Endometrial microvascular endothelial cells (primary cell): Measurements from ENCODE around the gene TNFRSF8. TPM values are rescaled to one million over a fixed set of nuclear protein-coding genes. Genes with fewer than 3 reads are reported as not detected.

Experiments used
- in situ Hi-C: cut with HindIII; loops from 2 replicates; pipeline ENCODE4 v1.10.0; 2017; ENCODE audit warnings: low sequenced_read_pairs, low pct_unique_long_range_greater_than_20kb; ENCODE audit errors: inconsistent ontology term
- total RNA-seq: library from RNA; depleted of rRNA; stranded (reverse); fragments of >200 nt; gene quantifications from one replicate; pipeline ENCODE4 v1.2.3, GENCODE V29; 2015; ENCODE audit errors: inconsistent ontology term

The TNFRSF8 gene
- total RNA-seq, 1 donor from 2014 or later, result not detected

- in situ Hi-C loops, result no loop called here
These were observed 114.3 kb downstream of the TNFRSF8 start for GRCh38 chr1:12177156-12177998.

GRCh38 chr1:12177999-12178441, 114.9 kb downstream of the TNFRSF8 start:
- in situ Hi-C loops, result no loop called here

GRCh38 chr1:12178511-12178910, 115.4 kb downstream of the TNFRSF8 start:
- in situ Hi-C loops, result no loop called here

GRCh38 chr1:12179111-12179519, 116.0 kb downstream of the TNFRSF8 start:
- in situ Hi-C loops, result no loop called here

GRCh38 chr1:12179676-12180075, 116.6 kb downstream of the TNFRSF8 start:
- in situ Hi-C loops, result no loop called here

- in situ Hi-C loops, result no loop called here
These were observed 117.2 kb downstream of the TNFRSF8 start for GRCh38 chr1:12180315-12180714.

- in situ Hi-C loops, result no loop called here
These were observed 117.8 kb downstream of the TNFRSF8 start for GRCh38 chr1:12180903-12181302.

- in situ Hi-C loops, result no loop called here
These were observed 118.5 kb downstream of the TNFRSF8 start for GRCh38 chr1:12181568-12181967.

GRCh38 chr1:12182410-12182984, 119.4 kb downstream of the TNFRSF8 start:
- in situ Hi-C loops, result no loop called here

GRCh38 chr1:12183095-12183794, 120.1 kb downstream of the TNFRSF8 start:
- in situ Hi-C loops, result no loop called here

- in situ Hi-C loops, result no loop called here
These were observed 121.0 kb downstream of the TNFRSF8 start for GRCh38 chr1:12184008-12184681.

GRCh38 chr1:12185036-12185917, 122.2 kb downstream of the TNFRSF8 start:
- in situ Hi-C loops, result no loop called here

GRCh38 chr1:12185918-12186678, 123.0 kb downstream of the TNFRSF8 start:
- in situ Hi-C loops, result no loop called here

GRCh38 chr1:12186679-12186985, 123.5 kb downstream of the TNFRSF8 start:
- in situ Hi-C loops, result no loop called here

GRCh38 chr1:12188115-12188514, 125.0 kb downstream of the TNFRSF8 start:
- in situ Hi-C loops, result no loop called here

- in situ Hi-C loops, result no loop called here
These were observed 125.7 kb downstream of the TNFRSF8 start for GRCh38 chr1:12188657-12189327.

GRCh38 chr1:12189328-12189682, 126.2 kb downstream of the TNFRSF8 start:
- in situ Hi-C loops, result no loop called here
